ENCODE measurements around the gene TAS1R2.
"Not testable (repeated sequence)": the region's sequence is repeated elsewhere in the genome, so short reads cannot be mapped to it uniquely, and the experiment has no call there.

The TAS1R2 gene

DNA sequence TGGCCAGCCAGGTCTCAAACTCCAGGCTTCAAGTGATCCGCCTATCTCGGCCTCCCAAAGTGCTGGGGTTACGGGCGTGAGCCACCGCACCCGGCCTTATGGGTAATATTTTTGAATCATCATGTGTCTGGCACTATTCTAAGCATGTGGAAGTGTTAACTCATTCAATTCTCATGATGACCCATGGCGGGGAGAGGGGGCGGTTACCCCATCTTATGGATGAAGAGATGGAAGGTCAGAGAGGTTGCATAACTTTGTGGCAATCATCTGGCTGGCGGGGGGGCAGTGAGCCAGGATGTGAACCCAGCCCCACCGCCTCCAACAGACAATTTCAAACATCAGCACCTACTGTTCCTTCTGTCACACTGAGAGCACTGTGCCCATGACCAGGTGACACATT lies 11.5 kb upstream of the TAS1R2 start:
- intact Hi-C loops (cut with DNase I) = no loop called here
- peak in 2 of 10 donors; percentile 21 to 73 for DNase-seq

DNA sequence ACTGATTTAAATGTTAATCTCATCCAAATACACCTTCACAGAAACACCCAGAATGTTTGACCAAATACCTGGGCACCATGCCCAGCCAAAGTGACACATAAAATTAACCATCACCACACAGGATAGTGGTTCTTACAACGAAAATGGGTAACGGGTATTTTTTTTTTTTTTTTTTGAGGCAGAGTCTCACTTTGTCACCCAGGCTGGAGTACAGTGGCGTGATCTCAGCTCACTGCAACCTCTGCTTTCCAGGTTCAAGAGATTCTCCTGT lies 11.1 kb upstream of the TAS1R2 start:
- DNase-seq; intact Hi-C loops (cut with DNase I): not testable (repeated sequence)

- DNase-seq = peak in 3 of 10 donors; percentile 14 to 64 (median 52)
- intact Hi-C loops (cut with DNase I) = no loop called here
Measured at GRCh38 chr1:18869847-18870594, 10.6 kb upstream of the TAS1R2 start.

DNA sequence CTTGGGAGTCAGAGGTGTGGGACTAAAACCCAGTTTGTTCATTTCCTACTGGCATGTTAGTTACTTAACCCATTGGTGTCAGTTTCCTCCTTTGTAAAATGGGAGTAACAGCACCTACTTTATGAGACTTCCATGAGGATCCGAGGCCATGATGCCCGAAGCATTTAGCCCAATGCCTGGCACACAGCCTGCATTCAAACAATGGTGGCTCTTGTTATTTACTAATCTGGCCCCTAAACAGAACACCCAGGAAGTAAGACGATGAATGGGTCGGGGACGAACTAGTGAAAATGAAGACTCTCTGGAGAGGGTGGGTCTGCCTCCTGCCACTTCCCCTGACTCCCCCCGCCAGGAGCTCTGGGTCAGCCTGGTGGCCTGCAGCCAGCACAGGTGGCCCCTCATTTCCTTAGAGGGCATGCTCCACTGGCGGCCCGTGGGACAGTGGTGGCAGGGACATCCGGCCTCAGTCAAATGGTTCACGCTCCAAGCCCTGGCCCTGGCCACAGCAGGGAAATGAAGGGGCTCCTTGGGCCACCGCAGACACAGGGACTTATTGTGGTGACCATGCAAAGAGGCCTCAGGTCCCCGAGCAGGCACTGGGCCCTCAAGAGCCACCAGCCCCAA lies 9.5 kb upstream of the TAS1R2 start:
- intact Hi-C loops (cut with DNase I) = no loop called here
- peak in 4 of 10 donors; percentile 34 to 80 (median 68) for DNase-seq

DNA sequence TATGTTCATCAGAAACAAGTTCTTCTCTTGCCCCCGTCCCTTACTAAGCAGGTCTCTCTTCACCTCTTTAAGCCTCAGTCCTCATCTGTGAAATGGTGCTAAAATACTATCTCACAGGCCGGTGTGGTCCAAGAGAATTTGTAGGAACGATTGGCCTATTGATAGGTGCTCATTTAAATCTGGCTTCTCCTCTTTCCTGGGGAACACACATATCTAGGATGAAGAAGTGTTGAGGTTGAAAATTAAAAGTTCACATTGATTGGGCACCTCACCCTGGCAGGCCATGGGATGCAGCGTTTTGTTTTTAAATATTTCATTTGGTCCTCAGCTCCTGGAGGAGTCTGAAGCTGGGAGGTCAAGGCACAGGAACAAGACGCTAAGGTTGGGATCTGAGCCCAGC lies 8.9 kb upstream of the TAS1R2 start:
- intact Hi-C loops (cut with DNase I) = no loop called here
- no peak for DNase-seq

GRCh38 chr1:18866846-18867245 lies 7.4 kb upstream of the TAS1R2 start:
- DNase-seq = peak in 1 of 10 donors; percentile 13
- intact Hi-C loops (cut with DNase I) = no loop called here

- intact Hi-C loops (cut with DNase I) = no loop called here
- DNase-seq = peak in 3 of 10 donors; percentile 13 to 44 (median 43)
Measured at GRCh38 chr1:18866314-18866713, 6.9 kb upstream of the TAS1R2 start.

DNA sequence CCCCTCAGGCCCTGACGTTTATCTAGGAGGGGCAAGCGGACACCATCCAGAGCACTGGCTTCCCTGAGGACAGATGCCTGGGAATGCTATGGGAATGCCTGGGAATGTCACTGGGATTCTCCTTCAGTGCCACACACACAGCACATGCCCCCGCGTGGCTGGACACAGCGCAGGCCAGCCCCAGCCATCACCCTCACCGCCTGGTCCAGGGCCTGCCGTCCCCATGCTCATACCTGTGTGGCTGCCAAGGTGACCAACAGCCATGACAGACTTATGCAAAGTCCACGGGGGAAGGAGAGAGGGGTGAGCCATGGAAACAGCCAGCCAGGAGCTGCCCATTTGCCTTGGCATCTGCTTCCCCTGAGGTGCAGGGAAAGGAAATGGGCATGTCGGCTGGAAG lies 5.7 kb upstream of the TAS1R2 start:
- intact Hi-C loops (cut with DNase I) = no loop called here

DNA sequence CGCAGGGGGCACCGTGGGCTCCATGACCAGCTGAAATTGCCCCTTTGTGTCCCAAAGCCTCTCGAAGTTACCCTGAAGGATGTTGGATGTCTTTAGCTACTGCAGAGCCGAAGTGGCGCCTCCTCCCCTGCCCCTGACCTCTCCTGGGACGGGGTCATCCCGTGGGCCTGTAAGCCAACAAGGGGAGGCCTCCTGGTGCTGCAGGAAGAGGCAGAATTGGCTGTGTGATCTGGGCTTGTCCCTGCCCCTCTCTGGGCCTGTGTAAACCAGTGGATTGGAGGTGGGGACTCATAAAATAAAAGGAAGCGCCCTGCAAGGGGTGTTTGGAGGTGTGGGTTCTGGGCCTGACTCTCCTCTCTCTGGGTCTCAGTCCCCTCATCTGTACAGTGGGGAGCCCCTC lies 2.1 kb upstream of the TAS1R2 start:
- intact Hi-C loops (cut with DNase I) = no loop called here
- DNase-seq = peak in 1 of 10 donors; percentile 25

More for the DNA sequence above, 5.7 kb upstream of the TAS1R2 start:
- peak in 2 of 10 donors; percentile 72 to 77 for DNase-seq

GRCh38 chr1:18861082-18861481 lies 1.6 kb upstream of the TAS1R2 start:
- peak in 2 of 10 donors; percentile 69 to 81 for DNase-seq
- intact Hi-C loops (cut with DNase I) = no loop called here

- no peak for DNase-seq
- intact Hi-C loops (cut with DNase I) = no loop called here
Measured at GRCh38 chr1:18858070-18858688, 1.3 kb downstream of the TAS1R2 start.

GRCh38 chr1:18856435-18856834 lies 3.0 kb downstream of the TAS1R2 start:
- DNase-seq = no peak
- intact Hi-C loops (cut with DNase I) = no loop called here

GRCh38 chr1:18855573-18855972 lies 3.9 kb downstream of the TAS1R2 start:
- intact Hi-C loops (cut with DNase I) = no loop called here
- DNase-seq = peak in 1 of 10 donors; percentile 43

- DNase-seq = peak in 1 of 10 donors; percentile 78
- intact Hi-C loops (cut with DNase I) = no loop called here
Measured at GRCh38 chr1:18854331-18855025, 5.0 kb downstream of the TAS1R2 start.

DNA sequence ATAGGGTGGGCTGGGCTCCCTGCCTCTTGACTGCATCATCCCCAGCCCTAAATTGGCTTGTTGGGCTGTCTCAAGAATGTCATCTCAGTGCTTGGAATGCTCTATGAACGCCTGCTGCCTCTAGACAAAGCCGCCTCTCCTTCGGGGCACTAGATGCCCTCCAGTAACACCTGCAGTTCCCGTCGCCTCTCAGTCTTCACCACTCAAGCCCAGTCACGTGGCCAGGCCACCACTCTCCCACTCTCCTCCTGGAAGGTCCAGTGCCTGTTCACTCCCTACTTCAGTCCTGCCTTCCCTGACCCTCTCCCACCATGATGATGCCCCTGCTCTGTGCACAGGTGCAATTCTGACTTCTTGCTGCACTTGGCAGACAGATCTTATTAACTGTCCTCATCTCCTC lies 7.0 kb downstream of the TAS1R2 start:
- DNase-seq = peak in 1 of 10 donors; percentile 70
- intact Hi-C loops (cut with DNase I) = no loop called here

GRCh38 chr1:18849261-18849711 lies 10.2 kb downstream of the TAS1R2 start:
- DNase-seq = peak in 1 of 10 donors; percentile 40
- intact Hi-C loops (cut with DNase I) = no loop called here

DNA sequence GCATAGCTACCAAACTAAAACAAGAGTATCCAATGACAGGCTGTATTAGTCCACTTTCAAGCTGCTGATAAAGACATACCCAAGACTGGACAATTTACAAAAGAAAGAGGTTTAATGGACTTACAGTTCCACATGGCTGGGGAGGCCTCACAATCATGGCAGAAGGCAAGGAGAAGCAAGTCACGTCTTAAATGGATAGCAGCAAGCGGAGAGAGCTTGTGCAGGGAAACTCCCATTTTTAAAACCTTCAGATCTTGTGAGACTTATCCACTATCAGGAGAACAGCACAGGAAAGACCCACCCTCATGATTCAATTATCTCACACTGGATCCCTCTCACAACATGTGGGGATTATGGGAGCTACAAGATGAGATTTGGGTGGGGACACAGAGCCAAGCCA lies 11.7 kb downstream of the TAS1R2 start:
- intact Hi-C loops (cut with DNase I); DNase-seq: not testable (repeated sequence)

- peak in 1 of 10 donors; percentile 60 for DNase-seq
Measured at GRCh38 chr1:18840145-18840544, 19.3 kb downstream of the TAS1R2 start.

GRCh38 chr1:18836654-18837053 lies 22.8 kb downstream of the TAS1R2 start:
- intact Hi-C loops (cut with DNase I) = no loop called here
- DNase-seq = peak in 1 of 10 donors; percentile 45

More at GRCh38 chr1:18840145-18840544, 19.3 kb downstream of the TAS1R2 start:
- intact Hi-C loops (cut with DNase I) = no loop called here

GRCh38 chr1:18832319-18832718 lies 27.1 kb downstream of the TAS1R2 start:
- intact Hi-C loops (cut with DNase I) = not testable (repeated sequence)

GRCh38 chr1:18831656-18832055 lies 27.8 kb downstream of the TAS1R2 start:
- intact Hi-C loops (cut with DNase I) = no loop called here
- peak in 1 of 10 donors; percentile 55 for DNase-seq

More at GRCh38 chr1:18832319-18832718, 27.1 kb downstream of the TAS1R2 start:
- DNase-seq = peak in 1 of 10 donors; percentile 9
